H1 (cell line): ENCODE data around the gene ZFAND4. TPM values are rescaled to one million over a fixed set of nuclear protein-coding genes. Genes with fewer than 3 reads are reported as not detected.
"Not testable (repeated sequence)": the region's sequence is repeated elsewhere in the genome, so short reads cannot be mapped to it uniquely, and the experiment has no call there.

Experiments
- CTCF ChIA-PET: fragments of 300-600 bp; sonication (Branson Sonifier 250); formaldehyde crosslinking; loops from one replicate; lab custom pipeline; 2021; ENCODE audit not compliant: partially characterized antibody; lab: Charles Lee
- POLR2A ChIA-PET: fragments of 300-600 bp; sonication (Branson Sonifier 250); formaldehyde crosslinking; loops from one replicate; lab custom pipeline; 2021; ENCODE audit warnings: inconsistent platforms; ENCODE audit not compliant: partially characterized antibody; lab: Charles Lee
- DNase-seq, 2 experiments: peaks; one replicate each; pipeline versions ENCODE4 v3.0.0 to v3.0.0-alpha.2; 2010 to 2022; ENCODE audit warnings: low spot score in 2 of 2, low read depth in 1 of 2, mixed read lengths in 1 of 2
- FAIRE-seq: peaks from 2 replicates; lab custom pipeline; 2011; peaks lifted over from hg19 to GRCh38; lab: Jason Lieb, UNC
- H2AFZ ChIP-seq: 2 replicates; pipeline ENCODE4 v1.8.1; 2012; ENCODE audit warnings: low read length, inconsistent platforms
- H2AK5ac ChIP-seq: 2 replicates; pipeline ENCODE4 v1.6.1; 2013; ENCODE audit warnings: low read depth, low read length
- H2BK120ac ChIP-seq: replicated peaks from 2 replicates; pipeline ENCODE3; 2013; ENCODE audit warnings: low read depth, low read length, inconsistent platforms
- H2BK12ac ChIP-seq: 2 replicates; pipeline ENCODE4 v1.6.1; 2013; ENCODE audit warnings: low read depth, low read length
- H2BK15ac ChIP-seq: 2 replicates; pipeline ENCODE4 v1.6.1; 2013; ENCODE audit warnings: low read length
- H2BK20ac ChIP-seq: 2 replicates; pipeline ENCODE4 v1.6.1; 2013; ENCODE audit warnings: low read length
- H2BK5ac ChIP-seq: 2 replicates; pipeline ENCODE4 v1.6.1; 2013; ENCODE audit warnings: low read depth, low read length
- H3K14ac ChIP-seq: 2 replicates; pipeline ENCODE4 v1.6.1; 2013; ENCODE audit warnings: inconsistent platforms; ENCODE audit not compliant: insufficient read length
- H3K18ac ChIP-seq: 2 replicates; pipeline ENCODE4 v1.6.1; 2013; ENCODE audit warnings: low read length; ENCODE audit errors: extremely low read depth
- H3K23ac ChIP-seq: 2 replicates; pipeline ENCODE4 v1.6.1; 2013; ENCODE audit warnings: inconsistent platforms; ENCODE audit not compliant: insufficient read length
- H3K23me2 ChIP-seq: 2 replicates; pipeline ENCODE4 v1.6.1; 2013; ENCODE audit warnings: low read depth, low read length
- H3K27ac ChIP-seq: 2 replicates; pipeline ENCODE4 v1.6.1; 2011; ENCODE audit warnings: low read depth, low read length, inconsistent platforms
- H3K27me3 ChIP-seq, 4 experiments: replicated peaks in 1 of 4; 1 replicate in 1 of 4; 2 replicates in 3 of 4; pipeline versions ENCODE4 v1.6.1 to v1.8.1; 2011 to 2013; ENCODE audit warnings: low read length in 3 of 4, mild to moderate bottlenecking in 3 of 4, inconsistent platforms in 2 of 4, mixed read lengths in 2 of 4, moderate library complexity in 1 of 4; ENCODE audit not compliant: control insufficient read depth in 3 of 4, insufficient read depth in 3 of 4; ENCODE audit errors: extremely low read depth in 1 of 4
- H3K36me3 ChIP-seq, 4 experiments: 2 replicates each; pipeline versions ENCODE4 v1.6.1 to v1.8.1; 2011 to 2013; ENCODE audit warnings: mild to moderate bottlenecking in 4 of 4, low read length in 3 of 4, moderate library complexity in 2 of 4, control low read depth in 1 of 4, inconsistent platforms in 1 of 4; ENCODE audit not compliant: insufficient read depth in 4 of 4, control insufficient read depth in 2 of 4
- H3K4ac ChIP-seq: replicated peaks from 2 replicates; pipeline ENCODE3; 2013; ENCODE audit warnings: low read length, low read depth, mixed read lengths, inconsistent platforms; ENCODE audit not compliant: insufficient read length
- H3K4me1 ChIP-seq, 4 experiments: replicated peaks in 1 of 4; 1 replicate in 1 of 4; 2 replicates in 3 of 4; pipeline versions ENCODE4 v1.6.1 to v1.8.1; 2011 to 2013; ENCODE audit warnings: low read length in 3 of 4, inconsistent platforms in 2 of 4, mixed read lengths in 1 of 4; ENCODE audit not compliant: insufficient read depth in 4 of 4, control insufficient read depth in 3 of 4
- H3K4me2 ChIP-seq, 2 experiments: 2 replicates each; pipeline versions ENCODE4 v1.6.1 to v1.8.1; 2011 to 2013; ENCODE audit warnings: low read depth in 2 of 2, low read length in 2 of 2, control low read depth in 1 of 2, inconsistent platforms in 1 of 2, mild to moderate bottlenecking in 1 of 2; ENCODE audit not compliant: insufficient read depth in 1 of 2
- H3K4me3 ChIP-seq, 4 experiments: fragments of 200-600, 300-600 bp in 1 of 4; sonication (generic), shearing (Covaris generic), sonication (Bioruptor Twin) in 1 of 4; 2 replicates each; pipeline versions ENCODE4 v1.5.1 to v1.8.1; 2011 to 2016; ENCODE audit warnings: low read length in 4 of 4, low read depth in 3 of 4, control low read depth in 2 of 4, inconsistent platforms in 2 of 4, mild to moderate bottlenecking in 2 of 4, mixed read lengths in 1 of 4, moderate library complexity in 1 of 4; ENCODE audit not compliant: insufficient read depth in 2 of 4; ENCODE audit errors: extremely low read depth in 1 of 4
- H3K56ac ChIP-seq: replicated peaks from 2 replicates; pipeline ENCODE3; 2013; ENCODE audit warnings: low read depth, mild to moderate bottlenecking, mixed read lengths, low read length, inconsistent platforms; ENCODE audit not compliant: insufficient read length
- H3K79me1 ChIP-seq: 2 replicates; pipeline ENCODE4 v1.6.1; 2013; ENCODE audit warnings: low read depth, low read length, control low read depth
- H3K79me2 ChIP-seq, 2 experiments: 2 replicates each; pipeline versions ENCODE4 v1.6.1 to v1.8.1; 2012 to 2013; ENCODE audit warnings: low read length in 2 of 2, mild to moderate bottlenecking in 2 of 2, inconsistent platforms in 1 of 2; ENCODE audit not compliant: insufficient read depth in 2 of 2, control insufficient read depth in 1 of 2
- H3K9ac ChIP-seq, 4 experiments: replicated peaks in 1 of 4; 1 replicate in 1 of 4; 2 replicates in 3 of 4; pipeline versions ENCODE4 v1.6.1 to v1.8.1; 2011 to 2013; ENCODE audit warnings: low read depth in 3 of 4, low read length in 3 of 4, control low read depth in 2 of 4, mild to moderate bottlenecking in 2 of 4, moderate library complexity in 2 of 4, inconsistent platforms in 1 of 4; ENCODE audit errors: extremely low read depth in 1 of 4
- H3K9me3 ChIP-seq, 2 experiments: 2 replicates each; pipeline versions ENCODE4 v1.6.1 to v1.8.1; 2012 to 2013; ENCODE audit warnings: mild to moderate bottlenecking in 2 of 2, moderate library complexity in 2 of 2, control low read depth in 1 of 2, inconsistent platforms in 1 of 2, low read depth in 1 of 2, low read length in 1 of 2, mixed read lengths in 1 of 2; ENCODE audit not compliant: insufficient read depth in 2 of 2
- H4K20me1 ChIP-seq, 2 experiments: replicated peaks in 1 of 2; 2 replicates each; pipeline versions ENCODE3 to v1.8.1; 2011 to 2013; ENCODE audit warnings: inconsistent platforms in 2 of 2, low read length in 2 of 2, mild to moderate bottlenecking in 1 of 2; ENCODE audit not compliant: insufficient read depth in 2 of 2, control insufficient read depth in 1 of 2
- H4K5ac ChIP-seq: 2 replicates; pipeline ENCODE4 v1.6.1; 2013; ENCODE audit warnings: low read length, low read depth, mixed read lengths, inconsistent platforms; ENCODE audit not compliant: insufficient read length
- H4K8ac ChIP-seq: 2 replicates; pipeline ENCODE4 v1.8.0; 2013; ENCODE audit warnings: mild to moderate bottlenecking, moderate library complexity, low read length, inconsistent platforms; ENCODE audit not compliant: insufficient read depth; ENCODE audit errors: extremely low read depth
- H4K91ac ChIP-seq: replicated peaks from 2 replicates; pipeline ENCODE3; 2013; ENCODE audit warnings: low read length, mixed read lengths, inconsistent platforms; ENCODE audit not compliant: insufficient read length
- WGBS, 2 experiments: shearing (Covaris generic) in 1 of 2; methylation state at CpG; one replicate each; pipeline versions ENCODE4 v1.1.6 to v1.1.7; 2013 to 2015; ENCODE audit warnings: low lambda C conversion rate in 2 of 2, mixed read lengths in 2 of 2, inconsistent platforms in 1 of 2, low coverage in 1 of 2, missing lambda C conversion rate in 1 of 2; ENCODE audit not compliant: insufficient replicate concordance in 2 of 2, insufficient coverage in 1 of 2, insufficient read length in 1 of 2; ENCODE audit errors: extremely low coverage in 1 of 2, missing lambda C conversion rate in 1 of 2; 5-methylcytosine and 5-hydroxymethylcytosine counted together
- polyA plus RNA-seq, 7 experiments: library from polyadenylated mRNA; depleted of rRNA in 3 of 7; stranded (reverse) in 5 of 7; unstranded in 2 of 7; fragments of >200 nt in 5 of 7; fragments of 200-250 nt in 2 of 7; gene quantifications; 1 replicate in 5 of 7; 2 replicates in 1 of 7; 4 replicates in 1 of 7; pipeline versions ENCODE4 v1.2.1 to v1.2.3, GENCODE V29; 2011 to 2013; ENCODE audit warnings: missing spikeins in 2 of 7, mixed read lengths in 2 of 7
- total RNA-seq: library from RNA; stranded (reverse); fragmentation: NEBNext Ultra II Directional; extraction: Animal tissue kit (Norgen Biotek cat#: 25700); gene quantifications from 2 replicates; pipeline ENCODE4 v1.2.1, GENCODE V29; 2021

ZFAND4 gene
- total and polyA plus RNA-seq, 2 of the 8 experiments (the other 6 are each of a cell fraction or from before 2014, with no cell fraction given) = 2.8 to 17.8 TPM

DNA sequence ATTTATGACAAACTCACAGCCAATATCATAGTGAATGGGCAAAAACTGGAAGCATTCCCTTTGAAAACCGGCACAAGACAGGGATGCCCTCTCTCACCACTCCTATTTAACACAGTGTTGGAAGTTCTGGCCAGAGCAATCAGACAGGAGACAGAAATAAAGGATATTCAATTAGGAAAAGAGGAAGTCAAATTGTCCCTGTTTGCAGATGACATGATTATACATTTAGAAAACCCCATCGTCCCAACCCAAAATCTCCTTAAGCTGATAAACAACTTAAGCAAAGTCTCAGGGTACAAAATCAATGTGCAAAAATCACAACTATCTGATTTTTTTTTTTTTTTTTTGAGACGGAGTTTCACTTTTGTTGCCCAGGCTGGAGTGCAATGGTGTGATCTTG lies 2.7 kb downstream of the ZFAND4 start:
- H3K9me3 ChIP-seq, H2BK12ac ChIP-seq, H2AK5ac ChIP-seq, H3K9ac ChIP-seq, H4K20me1 ChIP-seq, POLR2A ChIA-PET, H3K14ac ChIP-seq, DNase-seq, H2BK20ac ChIP-seq, H2BK15ac ChIP-seq, FAIRE-seq, H2AFZ ChIP-seq, H3K36me3 ChIP-seq, H3K4ac ChIP-seq, H3K4me2 ChIP-seq, H3K23ac ChIP-seq, H3K4me3 ChIP-seq, H4K5ac ChIP-seq, H3K23me2 ChIP-seq, H3K18ac ChIP-seq, H4K8ac ChIP-seq, H3K27ac ChIP-seq, H2BK5ac ChIP-seq, H4K91ac ChIP-seq, H2BK120ac ChIP-seq, H3K4me1 ChIP-seq, H3K79me1 ChIP-seq, H3K27me3 ChIP-seq, H3K56ac ChIP-seq: not testable (repeated sequence)
- WGBS, 2 experiments = 65% methylated on average over 3 of the region's 3 CpGs; no CpG with 5 or more reads in 1 of the 2 experiments
- CTCF ChIA-PET = interaction anchor here (1.5 kb wide), 1 partner anchor 204 kb away, joined by 6 read pairs; no protein-coding TSS in a partner anchor
- peaks cover 0 to 53% of the 10 kb centered on the region in 2 experiments; a peak in 2 of 4 replicates for H3K79me2 ChIP-seq
